Pulmonary artery endothelial cell (primary cell): ENCODE data around the gene SMIM35. TPM values are rescaled to one million over a fixed set of nuclear protein-coding genes. Genes with fewer than 3 reads are reported as not detected.
"Not testable (repeated sequence)": the region's sequence is repeated elsewhere in the genome, so short reads cannot be mapped to it uniquely, and the experiment has no call there.

Source experiments
- DNase-seq: peaks from one replicate; pipeline ENCODE4 v3.0.0-alpha.2; 2011; ENCODE audit warnings: low read depth, low spot score
- total RNA-seq: library from RNA; depleted of rRNA; stranded (reverse); fragments of >200 nt; gene quantifications from 2 replicates; pipeline ENCODE4 v1.2.3, GENCODE V29; 2014

The SMIM35 gene
- total RNA-seq, 1 donor from 2014 or later, result not detected

DNA sequence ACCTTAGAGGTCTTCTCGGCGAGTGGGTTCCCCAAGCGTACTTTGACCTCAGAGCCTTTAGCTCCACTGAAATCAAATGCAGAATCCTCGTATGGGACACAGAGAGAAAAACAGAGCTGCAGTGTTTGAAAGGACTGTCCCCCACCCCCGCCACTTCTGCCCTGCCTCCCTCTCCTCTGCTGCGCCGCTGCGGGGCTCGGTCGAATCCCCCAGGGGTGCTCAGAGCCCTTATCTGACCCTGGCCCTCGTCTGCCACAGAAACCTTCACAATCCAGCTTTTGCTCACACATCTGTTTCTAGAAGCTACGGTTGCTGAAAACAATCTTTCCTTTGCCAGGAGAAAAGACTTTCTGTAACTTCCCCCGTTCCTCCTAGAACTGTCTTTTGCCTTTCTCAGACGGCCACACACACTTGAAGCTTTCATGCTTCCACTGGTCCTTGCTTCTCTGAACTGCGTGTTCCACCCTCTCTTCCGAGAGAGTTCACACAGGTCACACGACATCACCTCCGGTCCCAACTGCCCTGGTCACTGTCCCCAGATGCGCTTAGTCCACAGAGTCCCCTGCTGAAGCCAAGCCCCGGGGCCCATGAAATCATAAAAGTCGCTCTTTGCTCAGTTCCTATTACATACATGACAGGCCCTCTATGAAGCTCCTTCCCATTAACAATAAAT, 3.7 kb downstream of the SMIM35 start:
- no peak for DNase-seq

DNA sequence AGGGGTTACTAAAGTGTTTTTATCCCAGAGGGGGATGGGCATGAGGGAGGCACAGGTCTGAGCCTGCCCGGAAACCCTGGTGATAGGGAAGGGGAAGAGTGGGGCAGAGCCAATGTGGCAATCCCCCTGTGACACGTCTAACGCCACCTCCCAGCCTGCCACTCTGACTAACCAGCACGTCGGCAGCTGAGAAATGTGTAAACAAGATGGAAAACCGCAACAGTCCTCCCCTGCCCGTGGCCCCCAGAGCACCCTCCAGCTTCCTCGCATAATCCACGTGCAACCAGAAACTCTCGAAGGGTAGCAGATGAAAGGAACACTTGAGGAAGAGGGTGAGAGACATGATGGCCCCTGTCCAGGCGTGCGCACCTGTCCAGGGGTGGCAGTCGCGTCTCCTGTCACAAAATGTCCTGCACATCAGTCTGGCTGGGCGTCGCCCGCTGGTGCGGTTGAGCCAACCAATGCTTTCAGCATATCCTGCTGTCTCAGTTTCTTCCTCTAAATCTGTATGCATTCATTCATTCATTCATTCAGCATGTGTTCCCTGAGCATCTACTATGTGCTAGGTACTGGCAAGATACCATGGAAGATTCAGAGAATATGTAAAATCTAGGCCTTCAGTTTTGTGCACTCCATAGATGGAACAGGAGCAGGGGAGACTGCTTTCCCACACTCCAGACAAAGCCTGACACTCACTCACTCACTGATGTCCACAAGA, 5.4 kb downstream of the SMIM35 start:
- no peak for DNase-seq

DNA sequence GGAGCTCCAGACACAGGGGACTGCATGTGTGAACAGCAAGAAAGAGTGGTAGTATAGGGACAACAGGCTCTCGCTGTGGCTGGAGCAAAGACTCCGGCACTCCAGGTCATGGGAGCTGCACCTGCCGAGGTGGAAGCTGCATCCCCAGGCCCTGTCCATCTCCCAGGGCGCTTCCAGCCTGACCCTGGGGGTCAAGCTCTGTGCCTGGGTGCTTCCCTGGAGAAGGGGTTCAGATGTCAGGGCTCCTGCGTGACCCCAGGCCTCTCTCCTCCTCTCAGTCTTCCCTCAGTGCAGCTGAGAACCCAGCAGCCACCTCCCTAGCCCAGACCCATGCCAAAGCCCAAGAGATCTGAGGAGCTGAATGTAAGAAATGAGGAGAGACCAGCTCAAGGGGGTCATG, 6.5 kb downstream of the SMIM35 start:
- DNase-seq, result no peak

DNA sequence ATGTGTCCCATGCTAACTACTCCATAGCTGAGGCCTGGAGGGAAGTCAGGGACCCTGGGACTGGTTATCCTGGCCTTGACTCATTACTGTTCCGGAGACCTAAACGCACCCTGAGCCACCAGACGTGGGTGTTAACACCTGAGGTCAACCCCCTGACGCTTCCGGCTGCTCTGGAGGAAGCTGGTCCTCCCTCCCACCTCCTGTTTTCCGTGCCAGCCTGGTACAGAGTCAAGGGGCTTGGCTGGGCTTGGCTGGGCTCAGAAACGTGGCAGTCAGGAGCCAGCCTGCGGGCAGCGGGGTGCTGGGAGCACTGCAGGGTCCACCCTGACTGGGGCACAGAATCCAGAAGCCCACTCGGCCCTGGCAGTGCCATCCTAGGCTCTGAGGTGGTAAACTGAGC, 7.3 kb downstream of the SMIM35 start:
- DNase-seq, result no peak

DNA sequence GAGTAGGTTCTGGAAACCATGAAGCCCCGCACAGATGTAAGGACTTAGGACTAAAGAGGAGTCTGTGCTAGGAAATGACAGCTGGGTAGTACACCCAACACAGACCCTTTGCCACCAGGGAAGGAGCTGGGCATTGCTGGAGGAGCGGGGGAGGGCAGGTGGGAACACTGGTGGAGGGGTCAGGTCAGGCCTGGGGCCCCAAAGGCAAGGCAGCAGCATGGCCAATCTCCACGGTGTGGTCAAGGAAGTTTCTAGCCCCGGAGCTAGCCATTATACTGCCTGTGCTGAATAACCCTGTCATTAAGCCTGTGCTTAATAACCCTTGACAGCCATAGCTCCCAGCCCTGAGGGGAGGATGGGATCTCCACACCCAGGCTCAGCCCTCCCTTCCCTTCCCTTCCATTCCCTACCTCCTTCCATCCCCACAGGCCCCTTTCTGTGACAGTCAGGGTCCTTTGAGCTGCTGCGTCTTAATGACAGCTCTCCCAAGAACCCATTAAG, 7.8 kb downstream of the SMIM35 start:
- DNase-seq, result no peak

DNA sequence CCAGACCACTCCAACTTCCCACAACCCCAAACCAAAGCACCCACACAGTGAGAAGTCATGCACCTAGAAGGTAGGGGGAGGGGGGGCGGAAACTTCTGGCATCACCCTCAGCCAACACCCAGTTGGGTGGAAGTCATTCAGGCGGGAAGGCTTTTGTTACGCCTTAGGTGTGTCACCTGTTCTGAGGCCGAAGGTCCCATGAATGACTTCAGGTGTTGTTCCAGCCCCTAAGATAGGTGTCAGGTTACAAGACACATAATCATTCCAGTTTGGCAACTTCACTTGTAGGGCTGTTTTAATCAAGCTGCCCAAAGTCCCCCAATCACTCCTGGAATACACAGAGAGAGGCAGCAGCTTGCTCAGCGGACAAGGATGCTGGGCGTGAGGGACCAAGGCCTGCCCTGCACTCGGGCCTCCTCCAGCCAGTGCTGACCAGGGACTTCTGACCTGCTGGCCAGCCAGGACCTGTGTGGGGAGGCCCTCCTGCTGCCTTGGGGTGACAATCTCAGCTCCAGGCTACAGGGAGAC, 9.9 kb downstream of the SMIM35 start, which contains the start of gene TMPRSS4:
TSS of gene TMPRSS4 (plus strand) at position 325 of the 528 bp plus-strand sequence. CDS start 225 bp downstream, outside the sequence.
- no peak for DNase-seq

DNA sequence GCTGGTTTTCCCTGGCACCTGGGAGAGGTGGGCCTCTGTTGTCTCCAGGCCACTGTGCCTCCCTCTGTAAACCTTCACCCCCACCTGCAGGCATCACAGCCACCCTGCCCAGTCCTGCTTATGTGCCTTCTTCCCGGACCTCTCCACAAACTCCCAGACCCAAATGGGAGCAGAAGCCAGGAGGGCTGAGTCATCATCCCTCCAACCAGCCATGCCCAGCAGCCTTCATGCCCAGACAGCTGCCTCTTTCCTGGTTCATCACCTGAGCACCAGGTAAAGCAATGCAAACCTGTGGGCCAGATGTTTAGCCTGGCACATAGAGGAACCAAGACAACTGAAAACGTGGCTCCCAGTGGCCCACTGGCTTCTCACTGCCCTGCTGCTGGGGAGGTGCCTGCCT, 12.0 kb downstream of the SMIM35 start:
- no peak for DNase-seq

DNA sequence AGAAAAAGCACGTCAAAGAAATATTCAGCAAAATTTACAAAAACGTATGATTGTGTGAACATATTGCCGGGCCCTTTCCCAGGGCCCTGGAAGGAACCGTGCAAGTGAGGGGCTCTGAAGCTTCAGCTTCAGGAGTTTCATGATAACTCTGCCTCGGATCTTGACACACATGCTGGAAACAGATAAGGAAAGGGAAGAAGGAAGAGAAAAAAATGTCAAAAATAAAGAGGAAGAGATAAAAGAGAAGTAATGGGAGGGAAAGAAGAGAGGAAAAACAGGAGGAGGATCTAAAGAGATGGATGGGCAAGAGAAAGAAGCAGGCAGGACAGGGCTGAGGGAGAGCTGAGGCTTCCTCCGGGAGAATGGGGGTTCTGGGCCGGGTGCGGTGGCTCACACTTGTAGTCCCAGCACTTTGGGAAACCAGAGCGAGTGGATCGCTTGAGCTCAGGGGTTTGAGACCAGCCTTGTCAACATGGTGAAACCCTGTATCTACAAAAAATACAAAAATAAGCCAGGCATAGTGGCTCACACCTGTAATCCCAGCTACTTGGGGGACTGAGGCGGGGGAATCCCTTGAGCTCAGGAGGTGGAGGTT, 12.6 kb downstream of the SMIM35 start:
- DNase-seq, result no peak

DNA sequence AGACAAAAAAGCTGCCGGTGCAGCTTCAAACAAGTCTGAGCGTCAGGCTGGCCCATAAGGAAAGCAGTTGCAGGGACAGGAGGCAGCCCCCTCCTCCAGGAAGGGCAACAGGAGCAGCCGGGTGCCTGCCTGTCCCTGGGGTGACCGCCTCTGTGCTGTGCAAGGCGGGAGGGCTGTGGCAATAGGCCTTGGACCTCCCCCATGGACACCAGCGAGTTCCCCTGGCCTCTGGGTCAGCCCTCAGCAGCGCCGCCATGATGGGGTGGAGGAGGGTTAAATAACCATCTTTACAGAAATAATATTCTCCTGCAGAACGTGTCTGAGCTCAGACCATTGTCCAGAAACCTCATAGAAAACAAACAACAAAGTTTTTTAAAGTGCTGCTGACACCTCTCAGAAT, 13.2 kb downstream of the SMIM35 start:
- no peak for DNase-seq

DNA sequence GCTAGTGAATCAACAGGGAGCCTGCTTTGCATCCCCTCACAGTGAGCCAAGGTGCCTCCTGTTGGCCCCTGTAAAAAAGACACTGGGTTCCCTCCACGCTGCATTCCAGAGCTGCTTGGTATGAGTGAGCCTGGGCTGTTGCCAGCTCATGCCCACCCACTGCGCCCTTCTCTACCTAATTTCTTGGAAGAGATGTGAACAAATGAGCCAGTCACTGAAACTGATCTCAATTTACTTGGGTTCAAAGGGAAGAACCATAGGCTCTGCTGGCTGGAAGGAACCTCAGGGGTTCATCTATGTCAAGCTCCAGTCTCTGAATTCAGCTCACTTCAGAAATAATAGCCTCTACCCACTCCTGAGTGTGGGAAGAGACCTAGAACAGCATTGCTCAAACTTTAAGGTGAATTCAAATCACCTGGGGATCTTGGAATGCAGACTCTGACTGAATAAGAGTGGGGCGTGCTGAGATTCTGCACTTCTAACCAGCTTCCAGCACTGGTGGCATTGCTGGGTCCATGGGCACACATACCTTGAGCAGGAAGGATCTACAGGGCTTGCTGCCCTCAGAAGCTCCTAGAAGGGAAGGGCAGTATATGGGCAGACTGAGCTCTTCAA, 15.2 kb downstream of the SMIM35 start:
- DNase-seq, result no peak

DNA sequence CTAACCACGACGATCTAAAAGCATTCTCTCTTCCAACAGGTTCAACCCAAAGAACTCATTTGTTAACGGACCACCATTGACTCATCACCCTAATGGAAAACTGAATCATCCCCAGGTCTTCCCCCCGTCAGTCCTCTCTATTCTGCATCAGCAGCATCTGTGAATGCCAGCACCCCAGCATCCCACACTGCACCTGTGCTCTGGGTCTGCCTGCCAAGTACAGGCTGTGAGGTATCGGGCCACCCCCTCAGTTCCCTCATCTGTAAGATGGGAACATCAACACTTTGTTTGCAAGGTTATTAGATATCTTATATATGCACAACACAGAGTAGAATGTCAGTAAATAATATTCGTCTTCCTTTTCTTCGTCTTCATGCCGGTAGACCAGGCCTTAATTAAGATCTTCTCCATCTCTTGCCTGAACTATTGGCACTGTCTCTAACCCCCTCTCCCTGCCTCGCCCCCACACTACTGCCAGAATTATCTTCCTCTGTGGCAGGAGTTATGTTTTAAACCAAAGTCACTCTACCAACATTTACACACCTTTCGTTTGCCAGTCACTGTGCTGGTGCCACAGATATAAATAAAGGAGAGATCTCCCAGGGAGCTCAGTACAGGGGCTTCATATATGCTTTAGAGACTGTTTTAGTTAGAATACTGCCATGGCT, 17.7 kb downstream of the SMIM35 start:
- no peak for DNase-seq

DNA sequence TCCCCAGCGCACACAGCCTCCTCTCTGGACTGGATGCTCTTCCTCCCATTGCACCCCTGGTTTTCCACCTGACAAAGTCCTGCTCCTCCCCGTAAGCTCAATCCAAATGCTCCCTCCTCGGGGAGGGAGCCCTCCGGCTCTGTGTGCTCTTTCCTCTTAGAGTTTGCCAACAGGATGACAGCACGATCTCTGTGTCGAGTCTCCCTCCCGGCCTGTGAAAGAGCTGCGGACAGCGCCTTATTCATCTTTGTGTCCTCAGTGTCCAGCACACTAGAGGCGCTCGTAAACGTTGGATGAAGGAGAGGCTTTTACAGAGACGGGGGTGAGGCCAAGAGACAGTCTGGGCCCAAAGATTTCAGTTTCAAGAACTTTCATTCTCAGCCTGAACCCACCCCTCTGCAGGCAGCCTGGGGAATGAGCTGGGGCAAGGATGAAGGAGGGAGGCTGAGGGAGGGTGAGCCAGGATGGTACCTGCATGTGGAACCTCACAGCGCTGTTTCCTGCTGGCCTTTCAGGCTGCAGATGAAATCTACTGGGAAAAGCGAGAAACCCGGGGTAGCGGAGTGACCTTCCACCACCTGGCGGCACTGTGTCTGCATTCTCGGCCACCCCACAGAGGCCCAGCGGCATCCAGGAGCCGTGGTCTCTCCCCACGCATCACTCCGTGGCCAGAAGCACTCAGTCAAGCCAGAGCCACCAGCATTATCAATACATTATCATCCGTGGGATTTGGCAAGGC, 18.4 kb downstream of the SMIM35 start:
- DNase-seq, result no peak

DNA sequence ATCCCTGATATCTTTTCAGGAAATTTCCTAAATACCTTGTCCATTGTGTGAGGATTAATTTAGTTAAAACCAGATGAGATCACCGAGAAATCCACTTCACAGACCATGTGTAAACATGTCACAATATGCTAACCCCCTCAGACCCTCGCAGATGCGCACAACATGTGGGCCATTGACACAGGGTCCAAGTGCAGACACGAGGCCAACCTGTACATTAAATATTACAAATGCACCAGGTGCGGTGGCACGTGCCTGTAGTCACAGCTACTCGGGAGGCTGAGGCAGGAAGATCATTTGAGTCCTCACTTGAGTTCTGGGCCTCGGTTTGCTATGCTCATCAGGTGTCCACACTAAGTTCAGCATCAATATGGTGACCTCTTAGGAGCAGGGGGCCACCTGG, 19.8 kb downstream of the SMIM35 start:
- DNase-seq, result no peak

DNA sequence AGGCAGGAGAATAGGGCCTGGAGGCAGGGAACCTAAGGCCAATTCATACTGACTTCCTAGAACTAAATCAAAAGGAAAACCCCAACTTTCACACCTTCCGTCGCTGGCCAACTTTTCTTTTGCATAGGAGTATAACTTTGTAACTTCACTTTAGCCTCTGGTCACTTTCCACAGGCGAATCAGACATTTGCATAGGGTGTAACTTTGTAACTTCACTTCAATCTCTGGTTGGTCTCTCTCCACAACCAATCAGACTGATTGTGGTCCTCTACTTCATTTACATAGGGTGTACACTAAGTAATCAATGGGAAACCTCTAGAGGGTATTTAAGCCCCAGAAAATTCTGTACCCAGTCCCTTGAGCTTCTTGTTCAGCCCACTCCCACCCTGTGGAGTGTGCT, 21.4 kb downstream of the SMIM35 start:
- DNase-seq, result no peak

DNA sequence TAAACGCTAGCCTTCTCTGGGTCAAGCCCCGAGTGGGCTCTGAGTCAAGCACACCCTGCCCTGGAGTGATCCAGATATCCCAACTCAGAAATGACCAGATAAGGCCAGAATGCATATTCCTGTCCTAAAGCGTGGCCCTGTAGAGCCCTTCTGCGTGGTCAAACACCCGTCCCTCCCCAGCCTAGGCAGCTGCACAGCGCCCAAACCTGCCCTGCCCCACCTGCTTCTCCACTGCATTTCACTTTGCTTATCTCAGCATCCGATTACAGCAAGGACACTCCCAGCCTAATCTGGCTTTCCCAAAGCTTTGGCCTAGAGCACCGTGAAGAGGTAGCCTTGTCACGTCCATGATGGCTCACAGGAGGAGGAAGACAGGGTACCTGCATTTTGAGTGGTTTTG, 21.8 kb downstream of the SMIM35 start:
- DNase-seq, result no peak

DNA sequence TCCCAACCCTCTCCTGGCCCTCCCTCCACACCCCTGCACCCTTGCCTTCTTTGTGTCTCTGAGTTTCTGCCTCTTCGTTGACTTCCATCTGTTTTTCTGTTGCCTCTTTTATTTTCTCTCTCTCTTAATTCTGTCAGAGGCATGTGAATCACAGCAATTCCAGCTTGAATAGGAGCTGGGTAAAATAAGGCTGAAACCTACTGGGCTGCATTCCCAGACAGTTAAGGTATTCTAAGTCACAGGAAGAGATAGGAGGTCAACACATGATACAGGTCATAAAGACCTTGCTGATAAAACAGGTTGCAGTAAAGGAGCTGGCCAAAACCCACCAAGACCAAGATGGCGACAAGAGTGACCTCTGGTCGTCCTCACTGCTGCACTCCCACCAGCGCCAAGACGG, 24.1 kb downstream of the SMIM35 start:
- not testable (repeated sequence) for DNase-seq

DNA sequence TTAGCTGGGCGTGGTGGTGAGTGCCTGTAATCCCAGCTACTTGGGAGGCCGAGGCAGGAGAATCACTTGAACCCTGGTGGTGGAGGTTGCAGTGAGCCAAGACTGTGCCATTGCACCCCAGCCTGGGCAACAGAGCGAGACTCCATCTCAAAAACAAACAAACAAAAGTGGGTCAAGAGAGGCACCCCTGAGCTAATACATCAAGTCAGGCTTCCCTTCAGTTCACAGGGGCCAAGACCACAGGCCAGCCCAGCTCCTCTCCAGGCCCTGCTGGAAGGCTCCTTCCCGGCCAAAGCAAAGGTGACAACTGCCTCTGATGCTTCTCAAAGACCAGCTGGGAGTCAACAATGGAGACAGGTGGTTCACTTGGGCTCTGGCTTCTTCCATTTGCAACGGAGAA, 24.6 kb downstream of the SMIM35 start:
- DNase-seq, result not testable (repeated sequence)

DNA sequence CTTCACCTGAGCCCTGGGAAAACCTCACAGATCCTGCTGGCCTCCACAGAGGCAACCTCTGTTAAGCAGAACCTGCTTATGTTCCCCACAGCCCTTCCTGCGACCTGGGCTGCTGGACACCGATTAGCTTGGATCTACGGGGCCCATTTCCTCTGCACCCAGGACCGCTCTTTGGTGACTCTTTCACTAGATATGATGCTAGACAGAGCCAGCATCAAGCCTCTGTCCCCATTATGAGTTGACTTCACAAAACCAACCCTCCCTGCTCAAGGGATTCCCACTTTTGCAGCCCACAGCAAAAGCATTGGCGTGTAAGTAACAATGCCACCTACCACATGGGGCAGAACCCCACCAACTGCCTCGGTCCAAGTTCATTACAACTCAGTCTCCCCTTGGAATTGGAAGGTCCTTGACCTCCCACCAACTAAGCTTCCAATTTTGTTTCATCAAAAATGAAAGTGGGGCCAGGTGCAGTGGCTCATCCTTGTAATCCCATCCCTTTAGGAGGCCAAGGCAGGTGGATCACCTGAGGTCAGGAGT, 25.1 kb downstream of the SMIM35 start:
- no peak for DNase-seq

DNA sequence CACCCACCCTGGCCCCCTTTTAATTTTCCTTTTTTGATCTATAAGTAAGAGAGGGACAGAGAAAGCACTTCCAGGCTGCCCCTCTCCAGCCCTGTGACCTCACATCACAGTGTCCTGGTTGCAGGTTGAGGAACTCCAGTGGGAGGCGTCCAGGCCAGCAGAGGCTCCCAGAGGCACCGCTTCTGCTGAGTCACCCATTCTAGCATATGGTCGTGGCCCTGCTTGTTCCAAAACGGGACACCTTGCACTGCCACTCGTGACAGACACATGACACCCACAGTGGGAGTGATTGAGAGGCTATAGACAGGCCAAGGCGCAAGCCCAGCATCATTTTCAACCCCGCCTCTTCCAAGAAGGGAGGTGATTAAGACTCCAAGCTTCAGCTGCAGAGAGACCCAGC, 25.9 kb downstream of the SMIM35 start:
- no peak for DNase-seq

DNA sequence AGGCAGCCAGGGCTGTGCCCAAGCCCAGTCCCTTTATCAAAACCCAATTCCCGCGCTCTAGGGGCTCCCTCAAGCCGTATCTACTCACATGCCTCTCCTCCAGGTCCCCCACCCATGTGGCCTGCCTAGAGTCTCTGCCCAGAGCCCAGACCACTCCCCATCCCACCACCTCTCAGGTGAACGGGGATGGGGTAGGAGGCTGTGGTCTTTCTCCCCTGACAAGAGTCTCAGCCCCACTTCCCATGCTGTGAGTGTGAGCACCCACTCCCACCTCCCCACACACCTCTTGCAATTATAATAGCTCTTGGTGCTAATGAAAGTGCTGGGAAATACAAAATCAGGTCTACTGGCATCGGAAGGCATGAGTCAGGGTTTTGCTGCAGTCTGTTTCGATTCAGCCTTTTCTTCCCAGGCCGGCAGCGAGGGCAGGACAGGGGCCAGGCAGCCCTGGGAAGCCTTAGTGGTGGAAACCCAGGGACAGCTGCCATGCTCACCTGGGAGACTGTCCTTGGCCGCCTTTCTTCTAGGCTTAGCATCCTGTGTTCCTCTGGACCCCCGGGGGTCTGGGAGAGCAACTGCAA, 26.6 kb downstream of the SMIM35 start:
- DNase-seq, result no peak
